Measurements from ENCODE around the gene PHACTR4.
"Not testable (repeated sequence)": the region's sequence is repeated elsewhere in the genome, so short reads cannot be mapped to it uniquely, and the experiment has no call there.

The PHACTR4 gene

DNA sequence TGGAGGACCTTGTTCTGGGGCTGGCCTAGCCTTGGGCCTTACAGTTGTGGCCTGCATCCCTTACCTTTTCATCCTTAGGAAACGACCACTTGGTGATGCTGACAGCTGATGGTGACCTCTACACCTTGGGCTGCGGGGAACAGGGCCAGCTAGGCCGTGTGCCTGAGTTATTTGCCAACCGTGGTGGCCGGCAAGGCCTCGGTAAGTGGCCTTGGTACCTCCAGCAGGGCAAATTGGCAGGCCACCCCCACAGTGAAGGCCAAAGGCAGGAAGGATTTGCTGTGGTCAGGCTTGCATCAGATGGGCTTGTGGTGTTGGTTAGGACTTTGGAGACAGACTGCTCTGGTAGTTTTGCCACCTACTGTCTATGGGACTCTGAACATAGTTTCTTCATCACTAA, 165.6 kb downstream of the PHACTR4 start:
- no peak for DNase-seq

DNA sequence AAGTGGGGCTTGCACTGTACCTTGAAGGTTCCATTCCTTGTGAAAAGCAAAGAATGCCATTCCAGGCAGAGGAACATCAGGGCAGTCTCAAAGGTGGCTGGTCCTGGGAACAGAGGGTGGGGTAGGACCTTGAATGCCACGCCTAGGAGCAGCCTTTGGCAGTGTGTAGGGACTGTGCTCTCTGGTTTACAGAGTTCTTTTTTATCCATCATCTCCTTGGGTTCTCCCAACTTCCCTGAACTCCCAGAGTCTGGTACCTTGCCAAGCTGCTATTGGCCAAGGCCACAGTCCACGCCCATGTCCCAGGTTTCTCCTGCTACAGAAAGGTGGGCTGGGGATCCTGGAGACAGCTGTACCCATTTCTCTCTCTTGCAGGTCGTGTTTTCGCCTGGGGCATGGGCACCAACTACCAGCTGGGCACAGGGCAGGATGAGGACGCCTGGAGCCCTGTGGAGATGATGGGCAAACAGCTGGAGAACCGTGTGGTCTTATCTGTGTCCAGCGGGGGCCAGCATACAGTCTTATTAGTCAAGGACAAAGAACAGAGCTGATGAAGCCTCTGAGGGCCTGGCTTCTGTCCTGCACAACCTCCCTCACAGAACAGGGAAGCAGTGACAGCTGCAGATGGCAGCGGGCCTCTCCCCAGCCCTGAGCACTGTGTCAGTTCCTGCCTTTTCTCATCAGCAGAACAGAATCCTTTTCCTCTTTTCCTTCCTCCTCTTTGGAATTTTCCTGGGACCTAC, 168.1 kb downstream of the PHACTR4 start:
- DNase-seq, result no peak

GRCh38 chr1:28538286-28538685, 168.7 kb downstream of the PHACTR4 start:
- DNase-seq, result no peak

- DNase-seq, result no peak
Measured at GRCh38 chr1:28540651-28541050, 171.1 kb downstream of the PHACTR4 start.

DNA sequence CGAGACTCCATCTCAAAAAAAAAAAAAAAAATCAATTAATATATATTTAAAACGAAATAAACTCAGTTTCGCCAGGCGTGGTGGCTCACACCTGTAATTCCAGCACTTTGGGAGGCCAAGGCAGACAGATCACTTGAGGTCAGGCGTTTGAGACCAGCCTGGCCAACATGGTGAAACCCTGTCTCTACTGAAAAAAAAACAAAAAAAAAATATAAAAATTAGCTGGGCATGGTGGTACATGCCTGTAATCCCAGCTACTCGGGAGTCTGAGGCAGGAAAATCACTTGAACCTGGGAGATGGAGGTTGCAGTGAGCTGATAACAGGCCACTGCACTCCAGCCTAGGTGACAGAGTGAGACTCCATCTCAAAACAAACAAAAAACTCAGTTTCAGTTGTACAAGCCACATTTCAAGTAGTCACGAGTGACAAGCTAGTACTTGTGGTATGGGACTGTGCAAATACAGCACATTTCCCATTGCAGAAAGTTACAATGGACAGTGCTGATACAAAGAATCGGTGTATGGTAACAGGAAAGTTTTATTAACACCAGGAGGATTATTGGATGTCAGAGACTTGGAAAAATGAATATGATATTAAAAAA, 172.0 kb downstream of the PHACTR4 start:
- not testable (repeated sequence) for DNase-seq

DNA sequence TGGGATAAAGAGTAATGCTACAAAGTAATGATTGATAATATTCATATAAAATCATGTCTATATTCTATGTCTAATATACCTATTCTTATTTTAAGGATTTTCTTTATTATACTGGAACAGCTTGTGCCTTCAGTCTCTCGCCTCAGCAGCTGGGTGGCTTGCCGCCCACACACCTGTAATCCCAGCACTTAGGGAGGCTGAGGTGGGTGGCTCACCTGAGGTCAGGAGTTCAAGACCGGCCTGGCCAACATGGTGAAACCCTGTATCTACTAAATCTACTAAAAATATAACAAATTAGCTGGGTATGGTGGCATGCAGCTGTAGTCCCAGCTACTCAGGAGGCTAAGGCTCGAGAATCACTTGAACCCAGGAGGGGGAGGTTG, 175.7 kb downstream of the PHACTR4 start:
- no peak for DNase-seq

DNA sequence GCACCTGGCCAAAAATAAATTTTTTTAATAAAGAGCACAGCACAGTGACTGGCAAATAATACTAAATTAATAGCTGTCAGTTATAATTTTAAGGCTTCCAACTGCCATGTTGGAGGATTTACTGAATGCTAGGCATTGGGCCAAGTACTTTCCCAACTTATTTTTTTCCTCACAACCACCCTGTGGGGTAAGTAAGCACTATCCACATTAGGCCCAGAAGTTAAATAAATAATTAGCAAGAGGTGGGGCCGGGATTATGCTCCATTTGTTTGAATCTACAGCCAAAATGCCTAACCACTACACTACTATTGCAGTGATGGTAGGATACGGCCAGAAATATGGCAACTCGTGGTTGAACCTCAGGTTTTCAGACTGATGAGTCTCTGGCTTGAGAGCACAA, 178.8 kb downstream of the PHACTR4 start:
- DNase-seq, result no peak

Measured in NCI-H187 treated with DMSO at 0.1 percent for 48 hours (cell line).